Activated CD4-positive, alpha-beta memory T cell treated with anti-CD3 and anti-CD28 coated beads for 36 hours (primary cell): ENCODE measurements around the gene PLA2G4F. TPM values are rescaled to one million over a fixed set of nuclear protein-coding genes. Genes with fewer than 3 reads are reported as not detected.

Experiments
- CTCF ChIA-PET: fragments of 350-600 bp; sonication (Branson Sonifier 250); formaldehyde crosslinking; loops from one replicate; lab custom pipeline; 2021; ENCODE audit warnings: antibody characterized with exemption, inconsistent platforms; lab: Charles Lee
- POLR2A ChIA-PET: fragments of 350-600 bp; sonication (Branson Sonifier 250); formaldehyde crosslinking; loops from one replicate; lab custom pipeline; 2021; ENCODE audit warnings: antibody characterized with exemption; lab: Charles Lee
- DNase-seq: peaks from one replicate; pipeline ENCODE4 v3.0.0-alpha.2; 2020
- H3K27ac Mint-ChIP-seq: one replicate; pipeline ENCODE4 v1.8.0; 2021; ENCODE audit warnings: mixed read lengths
- H3K27me3 Mint-ChIP-seq: one replicate; pipeline ENCODE4 v1.8.0; 2021; ENCODE audit warnings: mixed read lengths
- H3K36me3 Mint-ChIP-seq: one replicate; pipeline ENCODE4 v1.8.0; 2021; ENCODE audit warnings: mixed read lengths
- H3K4me1 Mint-ChIP-seq: one replicate; pipeline ENCODE4 v1.8.0; 2021; ENCODE audit warnings: low read depth, mixed read lengths
- H3K4me3 Mint-ChIP-seq: one replicate; pipeline ENCODE4 v1.8.0; 2021; ENCODE audit warnings: mild to moderate bottlenecking, mixed read lengths
- H3K9me3 Mint-ChIP-seq: one replicate; pipeline ENCODE4 v1.8.0; 2021; ENCODE audit warnings: mixed read lengths
- intact Hi-C: fragments of 100-400 bp; cut with micrococcal nuclease; formaldehyde crosslinking; loops from one replicate; pipeline ENCODE4 v1.15.1; 2023
- total RNA-seq, 2 experiments: library from RNA; stranded (reverse); gene quantifications; one replicate each; pipeline ENCODE4 v1.2.3, GENCODE V29; 2021

The PLA2G4F gene
- total RNA-seq, 2 experiments from 2014 or later: not detected

DNA sequence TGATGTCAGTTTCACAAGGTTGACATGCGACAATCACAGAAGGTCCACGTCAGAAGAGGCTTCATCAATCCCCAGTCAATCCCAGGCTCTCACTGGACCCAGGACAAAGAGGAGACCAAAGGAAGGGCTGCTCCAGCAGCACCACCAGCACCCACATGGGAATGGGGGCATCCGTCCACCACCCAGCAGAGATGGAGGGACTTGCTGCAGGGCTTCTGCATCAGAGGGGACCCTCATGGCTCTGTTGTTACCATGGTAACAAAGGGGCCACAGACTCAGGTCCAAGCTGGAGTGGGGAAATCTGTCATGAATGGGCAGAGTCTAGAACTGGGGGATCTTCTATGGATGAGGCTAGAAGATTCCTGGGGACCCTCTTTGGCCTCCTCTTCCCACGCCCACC is 13.1 kb downstream of the PLA2G4F start:
- intact Hi-C loops: no loop called here
- CTCF ChIA-PET: no interaction called here
- Mint-ChIP-seq H3K27ac (no peak overlapping the region), H3K4me1 (no peaks in the 10 kb centered on the region), H3K27me3 (peaks cover 2% of the 10 kb centered on the region), H3K36me3 (no peaks in the 10 kb centered on the region), H3K9me3 (no peaks in the 10 kb centered on the region), H3K4me3 (no peak overlapping the region)
- DNase-seq: no peak
- POLR2A ChIA-PET: no interaction called here

DNA sequence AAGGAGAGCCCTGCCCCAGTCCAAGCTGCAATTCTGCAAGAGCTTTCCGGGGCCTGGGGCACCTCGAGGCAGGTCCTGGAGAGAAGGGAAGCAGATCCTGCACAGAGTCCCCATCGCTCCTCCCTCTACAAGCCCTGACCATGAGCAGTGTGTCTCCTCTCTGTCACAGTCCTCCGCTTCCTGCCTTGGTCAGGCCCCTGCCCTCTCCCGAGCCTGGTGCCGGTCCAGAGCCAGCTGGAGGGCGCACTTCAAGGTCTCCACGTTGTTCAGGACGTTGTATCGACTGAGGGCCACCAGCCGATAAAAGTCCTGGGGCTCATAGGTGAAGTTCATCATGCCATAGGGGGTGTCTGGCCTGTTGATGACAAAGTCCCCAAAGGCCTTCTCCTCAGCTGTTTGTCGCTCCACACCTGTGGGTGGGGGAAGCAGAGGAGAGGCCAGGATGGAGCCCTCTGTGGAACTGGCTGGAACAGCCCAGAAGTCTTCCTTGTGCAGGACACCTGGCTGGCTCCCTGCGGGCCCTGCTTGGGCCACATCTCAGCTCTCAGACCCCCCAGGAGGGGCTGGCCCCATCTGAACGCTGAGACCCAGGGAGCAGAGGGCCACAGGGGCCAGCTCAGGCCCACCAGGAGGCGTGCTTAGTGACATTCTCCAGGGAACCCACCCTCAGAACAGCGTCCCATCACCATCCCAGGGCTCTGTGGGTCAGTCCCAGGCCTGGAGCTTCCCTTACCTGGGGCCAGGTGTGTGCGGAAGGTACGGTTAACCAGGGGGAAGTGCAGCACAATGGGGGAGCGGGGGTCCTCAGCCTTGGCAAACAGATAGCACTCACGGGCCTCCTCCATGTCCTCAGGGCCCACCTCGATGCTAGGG is 14.4 kb downstream of the PLA2G4F start:
- POLR2A ChIA-PET: no interaction called here
- H3K27me3 Mint-ChIP-seq: peaks cover 2% of the 10 kb centered on the region
- CTCF ChIA-PET: interaction anchor here (0.6 to 1.7 kb wide), 2 partner anchors 58 to 162 kb away, joined by 3 to 5 read pairs; no protein-coding TSS in a partner anchor
- no peaks in the 10 kb centered on the region for H3K4me1 Mint-ChIP-seq
- intact Hi-C loops: no loop called here
- no peaks in the 10 kb centered on the region for H3K36me3 Mint-ChIP-seq
- no peak overlapping the region for H3K4me3 Mint-ChIP-seq
- DNase-seq: no peak
- no peaks in the 10 kb centered on the region for H3K9me3 Mint-ChIP-seq
- H3K27ac Mint-ChIP-seq: no peak overlapping the region

DNA sequence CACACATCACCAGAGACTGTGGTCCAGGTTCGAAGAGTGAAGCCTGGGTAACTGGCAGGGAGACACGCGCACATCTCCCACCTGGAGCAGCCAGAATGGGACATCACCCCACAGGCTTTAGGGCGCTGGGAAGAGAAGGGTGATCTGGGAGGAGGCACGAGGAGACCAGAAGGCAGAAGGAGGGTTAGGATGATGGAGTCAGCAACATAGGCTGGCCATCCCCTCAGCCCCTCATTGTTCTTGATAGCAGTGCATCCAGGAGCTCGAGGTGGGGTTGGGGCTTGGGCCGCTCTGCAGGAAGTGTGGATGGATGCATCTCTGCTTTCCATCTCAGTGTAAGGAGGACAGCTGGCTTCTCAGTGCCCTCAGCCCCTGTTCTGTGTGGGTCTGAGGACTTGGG is 15.2 kb downstream of the PLA2G4F start:
- no peak overlapping the region for H3K27ac Mint-ChIP-seq
- DNase-seq: no peak
- peaks cover 5% of the 10 kb centered on the region for H3K27me3 Mint-ChIP-seq
- H3K4me3 Mint-ChIP-seq: no peak overlapping the region
- CTCF ChIA-PET: interaction anchor here (0.6 to 1.7 kb wide), 3 partner anchors 57 to 161 kb away, joined by 3 to 5 read pairs (median 4); no protein-coding TSS in a partner anchor
- H3K9me3 Mint-ChIP-seq: no peaks in the 10 kb centered on the region
- no peaks in the 10 kb centered on the region for H3K36me3 Mint-ChIP-seq
- no peaks in the 10 kb centered on the region for H3K4me1 Mint-ChIP-seq
- POLR2A ChIA-PET: no interaction called here
- intact Hi-C loops: no loop called here

DNA sequence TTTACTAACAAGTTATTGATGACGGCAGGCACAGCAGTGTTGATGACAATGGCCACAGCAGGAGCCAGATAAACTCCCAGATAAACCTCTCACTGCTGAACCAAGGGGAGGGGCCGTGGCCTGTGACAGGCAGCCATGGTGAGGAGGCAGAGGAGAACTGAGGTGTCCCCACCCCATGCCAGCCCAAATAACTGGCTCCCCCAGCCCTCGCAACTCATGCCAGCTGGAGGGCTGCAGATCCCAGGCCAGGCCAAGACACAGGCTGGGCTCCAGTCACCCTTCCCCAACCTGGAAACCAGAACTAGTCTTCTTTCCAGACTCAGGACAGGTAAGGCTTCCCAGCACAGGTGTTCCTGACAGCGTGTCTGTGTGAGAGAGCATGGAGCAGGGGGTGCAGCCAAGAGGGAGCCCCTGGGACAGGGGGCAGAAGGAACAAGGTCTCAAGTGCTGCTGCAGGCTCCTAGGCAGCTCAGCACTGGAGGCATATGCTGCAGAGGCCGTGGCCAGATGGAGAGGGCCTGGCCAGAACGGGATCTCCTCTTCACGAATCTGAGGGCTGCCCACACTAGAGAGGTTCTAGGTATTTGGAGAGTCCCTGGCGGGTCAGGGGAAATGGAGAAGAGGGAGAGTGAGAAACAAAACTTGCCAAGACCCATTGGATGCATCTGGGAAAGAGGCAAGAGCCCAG is 15.9 kb downstream of the PLA2G4F start:
- DNase-seq: no peak
- intact Hi-C loops: no loop called here
- Mint-ChIP-seq H3K4me3 (no peak overlapping the region), H3K27ac (no peak overlapping the region), H3K9me3 (no peaks in the 10 kb centered on the region), H3K36me3 (no peaks in the 10 kb centered on the region), H3K27me3 (peaks cover 5% of the 10 kb centered on the region), H3K4me1 (no peaks in the 10 kb centered on the region)
- ChIA-PET POLR2A (no interaction called here), CTCF (interaction anchor here (1.0 to 1.7 kb wide), 2 partner anchors 56 to 77 kb away, joined by 4 to 5 read pairs; no protein-coding TSS in a partner anchor)

DNA sequence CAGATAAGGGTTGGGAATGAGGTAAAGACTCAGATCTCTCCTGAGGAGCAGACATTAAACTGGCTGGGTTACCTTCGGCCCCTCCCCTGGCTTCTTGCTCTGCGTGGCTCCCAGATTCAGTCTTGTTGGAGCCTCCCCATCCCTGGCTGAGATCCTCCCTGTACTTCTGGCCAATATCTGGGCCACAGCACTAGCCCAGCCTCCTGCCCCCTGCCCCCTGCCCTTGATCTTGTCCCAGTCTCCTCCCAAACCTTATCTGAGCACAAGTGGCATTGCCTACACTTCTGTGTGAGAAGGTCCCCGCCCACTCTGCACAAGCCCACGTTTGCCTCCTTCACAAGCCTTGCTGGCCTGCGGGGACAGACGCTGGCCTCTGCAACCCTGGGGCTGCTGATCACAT is 16.8 kb downstream of the PLA2G4F start:
- intact Hi-C loops: no loop called here

DNA sequence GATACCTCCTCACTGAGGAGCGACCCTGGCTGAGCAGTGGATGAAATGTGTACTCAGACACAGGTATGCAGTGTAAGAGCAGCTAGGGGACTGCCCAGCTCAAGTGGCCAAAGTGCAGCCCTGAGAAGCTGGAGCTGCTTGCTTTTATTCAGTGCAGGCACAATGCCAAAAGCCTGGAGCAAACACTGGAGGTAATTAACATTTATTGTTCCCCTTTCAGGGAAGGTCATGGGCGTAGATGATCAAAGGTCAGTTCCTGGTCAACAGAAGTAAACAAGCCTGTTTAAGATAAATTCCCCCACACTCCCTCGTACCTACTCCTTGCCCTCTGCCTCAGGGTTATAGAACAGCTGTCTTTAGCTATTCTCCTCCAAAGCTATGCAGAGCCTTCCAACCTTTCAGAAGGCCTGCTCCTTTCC is 17.5 kb downstream of the PLA2G4F start:
- CTCF ChIA-PET: interaction anchor here (1.0 to 3.3 kb wide), 12 partner anchors 8 to 155 kb away, joined by 3 to 27 read pairs (median 4); partner anchors contain the start of gene PLA2G4E
- no peaks in the 10 kb centered on the region for H3K9me3 Mint-ChIP-seq
- no peaks in the 10 kb centered on the region for H3K36me3 Mint-ChIP-seq
- peaks cover 5% of the 10 kb centered on the region for H3K27me3 Mint-ChIP-seq
- H3K4me3 Mint-ChIP-seq: no peak overlapping the region
- no peak for DNase-seq
- H3K27ac Mint-ChIP-seq: no peak overlapping the region
- no peaks in the 10 kb centered on the region for H3K4me1 Mint-ChIP-seq
- intact Hi-C loops: no loop called here
- POLR2A ChIA-PET: no interaction called here

More for the DNA sequence above, 16.8 kb downstream of the PLA2G4F start:
- Mint-ChIP-seq H3K9me3 (no peaks in the 10 kb centered on the region), H3K36me3 (no peaks in the 10 kb centered on the region), H3K4me3 (no peak overlapping the region), H3K27me3 (peaks cover 5% of the 10 kb centered on the region), H3K4me1 (no peaks in the 10 kb centered on the region), H3K27ac (no peak overlapping the region)
- no peak for DNase-seq
- CTCF ChIA-PET: interaction anchor here (1.0 to 3.3 kb wide), 7 partner anchors 9 to 155 kb away, joined by 3 to 27 read pairs (median 7); no protein-coding TSS in a partner anchor
- POLR2A ChIA-PET: no interaction called here

DNA sequence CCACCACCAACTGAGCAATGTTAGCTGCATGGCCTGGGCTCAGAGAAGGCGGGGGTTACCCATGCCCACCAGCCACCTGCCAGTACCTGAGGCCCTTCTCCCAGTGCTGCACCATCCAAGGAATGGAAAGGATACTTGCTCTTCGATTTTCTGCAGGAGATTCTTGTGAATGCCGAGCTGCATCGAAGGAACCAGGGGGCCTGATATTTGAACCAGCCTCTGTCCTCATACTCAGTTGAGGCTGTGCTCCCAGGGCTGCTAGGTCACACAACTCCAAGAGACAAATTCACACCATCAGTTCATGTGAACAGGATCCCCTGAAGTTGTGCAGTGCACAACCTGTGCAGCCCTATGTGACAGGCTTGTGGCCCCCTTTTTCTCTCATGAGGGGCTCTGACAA is 18.0 kb downstream of the PLA2G4F start:
- POLR2A ChIA-PET: no interaction called here
- no peak overlapping the region for H3K4me3 Mint-ChIP-seq
- CTCF ChIA-PET: interaction anchor here (1.0 to 3.3 kb wide), 17 partner anchors 8 to 169 kb away, joined by 3 to 27 read pairs (median 4); partner anchors contain the start of genes PLA2G4E and PLA2G4F
- H3K4me1 Mint-ChIP-seq: no peaks in the 10 kb centered on the region
- no peaks in the 10 kb centered on the region for H3K9me3 Mint-ChIP-seq
- intact Hi-C loops: no loop called here
- no peaks in the 10 kb centered on the region for H3K36me3 Mint-ChIP-seq
- peak; percentile 1 for DNase-seq
- no peak overlapping the region for H3K27ac Mint-ChIP-seq
- H3K27me3 Mint-ChIP-seq: peaks cover 5% of the 10 kb centered on the region

DNA sequence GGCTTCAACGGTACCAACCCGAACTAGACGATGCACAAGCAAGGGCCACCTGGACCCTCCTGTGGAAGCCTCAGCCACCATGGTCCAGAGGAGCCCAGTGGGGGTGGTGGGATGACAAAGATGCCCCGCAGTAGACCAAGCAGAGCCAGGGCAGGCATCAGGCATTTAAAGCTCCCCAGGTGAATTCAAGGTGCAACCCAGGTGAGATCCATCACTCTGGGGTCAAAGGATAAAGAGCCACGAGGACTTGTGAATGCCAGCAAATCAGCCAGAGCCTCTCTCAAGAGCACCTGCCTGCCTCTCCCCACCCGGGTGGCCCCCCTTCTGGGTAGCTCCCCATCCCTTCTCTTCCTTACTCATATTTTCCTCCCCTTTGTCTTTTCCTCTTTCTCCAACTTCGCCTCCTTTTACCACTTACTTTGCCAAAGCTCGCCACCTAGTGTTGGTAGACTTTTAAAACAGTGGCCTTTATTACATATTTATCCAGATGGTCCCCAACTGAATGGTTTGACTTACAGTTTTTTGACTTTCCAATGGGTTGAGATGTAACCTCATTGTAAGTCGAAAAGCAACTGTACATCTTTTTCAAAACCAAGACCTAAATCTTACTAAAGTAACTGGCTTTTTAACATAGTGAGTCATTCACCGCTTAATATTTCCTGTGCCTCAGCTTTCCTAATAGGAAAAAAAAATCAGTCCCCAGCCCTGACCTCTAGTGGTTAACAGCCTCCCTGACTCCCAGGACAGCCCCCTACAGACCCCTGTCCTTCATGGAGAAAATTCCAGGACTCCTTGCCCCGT is 18.8 kb downstream of the PLA2G4F start:
- DNase-seq: peak; percentile 15
- no peak overlapping the region for H3K27ac Mint-ChIP-seq
- peaks cover 3% of the 10 kb centered on the region for H3K27me3 Mint-ChIP-seq
- no peaks in the 10 kb centered on the region for H3K36me3 Mint-ChIP-seq
- intact Hi-C loops: loop anchor here (1.0 to 2.0 kb wide), 2 partner anchors 71 to 149 kb away; no protein-coding TSS in a partner anchor
- no peak overlapping the region for H3K4me3 Mint-ChIP-seq
- CTCF ChIA-PET: interaction anchor here (0.9 to 3.3 kb wide), 20 partner anchors 9 to 168 kb away, joined by 3 to 27 read pairs (median 4); partner anchors contain the start of gene PLA2G4F
- POLR2A ChIA-PET: no interaction called here
- no peaks in the 10 kb centered on the region for H3K9me3 Mint-ChIP-seq
- no peaks in the 10 kb centered on the region for H3K4me1 Mint-ChIP-seq

DNA sequence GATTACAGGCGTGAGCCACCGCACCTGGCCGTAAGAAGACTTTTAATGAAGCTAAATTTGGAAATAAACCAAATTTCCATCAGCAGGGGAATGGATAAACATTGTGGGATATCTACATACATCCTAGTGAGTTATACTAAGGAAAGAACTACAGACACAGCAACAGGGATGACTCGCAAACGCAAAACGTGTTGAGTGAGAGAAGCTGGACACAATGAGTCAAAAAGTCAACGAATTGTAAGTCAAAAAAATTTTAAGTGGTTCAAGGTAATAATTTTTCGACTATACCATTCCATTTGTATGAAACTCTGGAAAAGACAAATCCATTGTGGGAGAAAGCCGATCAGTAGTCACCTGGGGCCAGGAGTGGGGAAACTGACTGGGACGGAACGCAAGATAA is 19.9 kb downstream of the PLA2G4F start:
- H3K4me1 Mint-ChIP-seq: no peaks in the 10 kb centered on the region
- H3K36me3 Mint-ChIP-seq: no peaks in the 10 kb centered on the region
- ChIA-PET POLR2A (no interaction called here), CTCF (interaction anchor here (0.6 to 3.8 kb wide), 5 partner anchors 52 to 146 kb away, joined by 3 to 26 read pairs (median 9); no protein-coding TSS in a partner anchor)
- DNase-seq: peak; percentile 2
- H3K9me3 Mint-ChIP-seq: no peaks in the 10 kb centered on the region
- intact Hi-C loops: loop anchor here (1.0 to 2.0 kb wide), 2 partner anchors 148 to 249 kb away; no protein-coding TSS in a partner anchor
- no peak overlapping the region for H3K27ac Mint-ChIP-seq
- no peak overlapping the region for H3K4me3 Mint-ChIP-seq
- H3K27me3 Mint-ChIP-seq: peaks cover 3% of the 10 kb centered on the region

DNA sequence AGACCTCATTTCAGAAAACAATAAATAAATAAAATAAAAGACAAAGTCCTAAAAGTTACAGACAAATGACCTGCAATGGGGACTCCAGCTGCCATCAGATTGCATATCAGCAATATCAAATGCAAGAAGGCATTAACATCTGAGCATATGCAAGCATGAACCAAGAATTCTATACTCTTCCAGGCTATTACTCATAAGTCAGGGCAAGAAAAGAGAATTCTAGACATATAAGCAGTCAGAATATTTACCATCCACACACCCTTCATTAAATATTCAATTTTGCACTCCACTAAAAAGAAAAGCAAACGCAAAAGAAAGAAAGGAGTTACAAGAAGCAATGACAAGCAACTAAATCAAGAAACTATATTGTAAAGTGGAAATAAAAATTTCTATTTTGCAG is 21.1 kb downstream of the PLA2G4F start:
- DNase-seq: no peak
- no peaks in the 10 kb centered on the region for H3K4me1 Mint-ChIP-seq
- peaks cover 3% of the 10 kb centered on the region for H3K27me3 Mint-ChIP-seq
- no peak overlapping the region for H3K27ac Mint-ChIP-seq
- CTCF ChIA-PET: interaction anchor here (0.6 to 3.8 kb wide), 14 partner anchors 9 to 358 kb away, joined by 3 to 21 read pairs (median 3); no protein-coding TSS in a partner anchor
- POLR2A ChIA-PET: interaction anchor here (1.2 kb wide), 1 partner anchor 68 kb away, joined by 3 read pairs; no protein-coding TSS in a partner anchor
- H3K4me3 Mint-ChIP-seq: no peak overlapping the region
- intact Hi-C loops: no loop called here
- H3K36me3 Mint-ChIP-seq: no peaks in the 10 kb centered on the region
- H3K9me3 Mint-ChIP-seq: no peaks in the 10 kb centered on the region
